Upper lobe of left lung (tissue), 6 donors: ENCODE measurements around the gene EHD4. TPM values are rescaled to one million over a fixed set of nuclear protein-coding genes. Genes with fewer than 3 reads are reported as not detected.
A peak's percentile ranks its signal among the peaks of the same experiment; 100 is the strongest.

ENCODE experiments used
- ATAC-seq, 2 donors: fragments of 200-7000 bp; cut with Tn5 transposase; one replicate each; pipeline ENCODE4 v1.9.1; 2022; ENCODE audit warnings: mild to moderate bottlenecking in 2 of 2, moderate library complexity in 2 of 2; ENCODE audit not compliant: low FRiP score in 2 of 2
- DNase-seq, 2 donors: peaks; one replicate each; pipeline ENCODE4 v3.0.0-alpha.2; 2019 to 2020
- H3K27ac ChIP-seq, 4 donors: fragments of 200-600 bp; sonication (generic); one replicate each; pipeline ENCODE4 v1.5.1; 2016 to 2019
- H3K27me3 ChIP-seq, 4 donors: fragments of 200-600 bp; sonication (generic); one replicate each; pipeline ENCODE4 v1.5.1; 2017 to 2019
- H3K36me3 ChIP-seq, 4 donors: fragments of 200-600 bp; sonication (generic); one replicate each; pipeline ENCODE4 v1.5.1; 2016 to 2019
- H3K4me1 ChIP-seq, 4 donors: fragments of 200-600 bp; sonication (generic); one replicate each; pipeline ENCODE4 v1.5.1; 2018 to 2019
- H3K4me3 ChIP-seq, 4 donors: fragments of 200-600 bp; sonication (generic); one replicate each; pipeline ENCODE4 v1.5.1; 2017 to 2019; ENCODE audit warnings: mild to moderate bottlenecking in 2 of 4, moderate library complexity in 1 of 4
- H3K9me3 ChIP-seq, 4 donors: fragments of 200-600 bp; sonication (generic); one replicate each; pipeline ENCODE4 v1.5.1; 2018 to 2019
- CTCF ChIP-seq, 6 experiments: fragments of 450-650 bp in 4 of 6; fragments of 200-600 bp in 2 of 6; sonication (generic) in 2 of 6; IDR thresholded peaks; one replicate each; pipeline ENCODE4 v1.5.1; 2016 to 2019; ENCODE audit warnings: antibody characterized with exemption in 6 of 6
- EP300 ChIP-seq, 4 donors: sonication (generic); formaldehyde crosslinking; IDR thresholded peaks; one replicate each; pipeline ENCODE4 v1.5.1; 2017; ENCODE audit warnings: antibody characterized with exemption in 4 of 4, control low read depth in 2 of 4
- POLR2A ChIP-seq, 4 donors: fragments of 450-650 bp; IDR thresholded peaks; one replicate each; pipeline ENCODE4 v1.5.1; 2016 to 2017; ENCODE audit warnings: antibody characterized with exemption in 4 of 4, mild to moderate bottlenecking in 2 of 4
- POLR2AphosphoS5 ChIP-seq, 2 donors: sonication (generic); formaldehyde crosslinking; IDR thresholded peaks; one replicate each; pipeline ENCODE4 v1.5.1; 2017; ENCODE audit warnings: antibody characterized with exemption in 2 of 2
- WGBS, 2 donors: methylation state at CpG; one replicate each; pipeline ENCODE4 v1.1.5; 2017 to 2018; 5-methylcytosine and 5-hydroxymethylcytosine counted together
- total RNA-seq, 6 donors: library from RNA; depleted of rRNA in 4 of 6; stranded (reverse); fragments of >200 nt in 4 of 6; gene quantifications; one replicate each; pipeline versions ENCODE4 v1.1.0 to v1.2.1, GENCODE V29; 2016 to 2021
- donor health status: DM: no; HTN: no; CAD: no; lungs with moderate emphysema.
- donor health status: DM: no; HTN: yes; CAD: no; lungs with severe emphysema.

EHD4 gene
- total RNA-seq, 6 donors from 2014 or later, result 23.0 to 46.4 (median 31.5) TPM

DNA sequence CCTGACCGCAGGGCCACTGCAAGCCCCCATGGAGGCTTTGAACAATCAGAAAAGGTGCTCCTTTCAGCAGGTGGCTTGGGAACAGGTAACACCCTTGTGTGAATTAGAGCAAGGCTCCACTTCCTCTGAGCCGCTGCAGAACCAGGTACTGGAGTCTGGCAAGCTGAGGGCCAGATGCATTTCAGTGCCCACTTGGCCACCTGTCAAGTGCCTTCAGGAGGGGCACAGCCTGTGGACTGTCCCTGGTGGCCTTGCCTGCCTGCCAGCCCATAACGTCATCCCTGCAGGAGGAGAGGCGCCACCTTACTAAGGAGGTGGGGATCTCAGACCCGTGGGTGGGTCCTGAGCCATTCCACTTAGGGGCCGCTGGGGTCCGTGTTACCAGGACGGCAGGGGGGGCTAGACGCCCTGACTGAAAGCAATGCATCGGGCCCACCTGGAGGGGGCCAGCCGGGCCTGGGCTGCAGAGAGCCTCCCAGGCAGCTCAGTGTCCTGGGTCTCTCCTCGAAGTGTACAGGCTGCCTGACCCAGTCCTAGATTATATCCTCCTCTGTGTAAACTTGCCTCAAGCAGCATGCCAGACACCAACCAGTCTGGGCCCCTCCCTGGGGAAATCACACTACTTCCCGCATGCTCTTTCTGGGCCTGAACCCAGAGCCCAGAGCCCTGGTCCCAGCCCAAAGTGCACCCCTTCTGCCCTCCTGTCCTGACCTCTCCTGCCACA is 94.6 kb downstream of the EHD4 start:
- TF ChIP-seq POLR2AphosphoS5 (IDR thresholded peaks at IDR 0.05) (no peak), POLR2A (IDR thresholded peaks at IDR 0.05) (no peak), EP300 (IDR thresholded peaks at IDR 0.05) (no peak)
- Histone ChIP-seq H3K27me3 (peaks cover 0 to 10% (median 6%) of the 10 kb centered on the region in 4 donors), H3K4me3 (no peak overlapping the region), H3K9me3 (no peaks in the 10 kb centered on the region), H3K36me3 (no peaks in the 10 kb centered on the region), H3K27ac (no peak overlapping the region), H3K4me1 (peaks cover 11 to 14% (median 13%) of the 10 kb centered on the region in 4 donors)
- ATAC-seq, result no peak
- peak in 1 of 2 donors; percentile 71 for DNase-seq
- WGBS, 2 donors, result 85 to 98% methylated on average over 5 to 11 of the region's 13 CpGs

DNA sequence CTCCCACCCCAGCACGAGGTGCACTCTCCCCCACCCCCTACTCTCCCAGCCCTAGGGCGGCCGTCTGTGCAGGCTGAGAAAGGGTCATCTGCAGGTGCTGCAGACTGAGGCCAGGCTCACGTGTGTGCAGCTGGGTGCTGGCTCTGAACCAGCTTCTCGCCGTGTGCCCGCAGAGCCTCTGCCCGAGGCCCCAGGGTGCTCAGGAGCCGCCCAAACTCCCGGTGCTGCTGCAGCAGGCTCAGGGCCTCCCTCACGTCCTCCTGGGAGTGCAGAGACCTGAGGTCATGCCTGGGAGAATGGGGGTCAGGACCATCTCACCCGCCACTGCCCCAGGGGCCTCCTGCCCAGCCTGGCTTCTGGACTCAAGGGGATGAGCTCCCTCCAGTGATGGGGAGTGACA is 95.7 kb downstream of the EHD4 start:
- Histone ChIP-seq H3K9me3 (no peaks in the 10 kb centered on the region), H3K4me3 (no peak overlapping the region), H3K27me3 (peaks cover 0 to 3% (median 0%) of the 10 kb centered on the region in 4 donors), H3K36me3 (no peaks in the 10 kb centered on the region), H3K27ac (no peak overlapping the region), H3K4me1 (peaks cover 1 to 3% (median 2%) of the 10 kb centered on the region in 4 donors)
- WGBS, 2 donors, result 81 to 84% methylated on average over 7 of the region's 12 CpGs
- DNase-seq (peak in 1 of 2 donors; percentile 54), ATAC-seq (no peak)
- TF ChIP-seq CTCF (IDR thresholded peaks at IDR 0.05) (no peak), POLR2A (IDR thresholded peaks at IDR 0.05) (no peak), POLR2AphosphoS5 (IDR thresholded peaks at IDR 0.05) (no peak), EP300 (IDR thresholded peaks at IDR 0.05) (no peak)

GRCh38 chr15:41876007-41876406 is 96.3 kb downstream of the EHD4 start:
- ATAC-seq (no peak), DNase-seq (peak in 1 of 2 donors; percentile 57)
- H3K36me3 ChIP-seq, result no peaks in the 10 kb centered on the region
- no peaks in the 10 kb centered on the region for H3K4me1 ChIP-seq
- H3K27ac ChIP-seq, result no peak overlapping the region
- 50 to 87% methylated on average over 2 to 13 of the region's 13 CpGs for WGBS, 2 donors
- H3K9me3 ChIP-seq, result no peaks in the 10 kb centered on the region
- no peak overlapping the region for H3K4me3 ChIP-seq
- TF ChIP-seq POLR2A (IDR thresholded peaks at IDR 0.05), result no peak
- TF ChIP-seq CTCF (IDR thresholded peaks at IDR 0.05), result no peak
- TF ChIP-seq EP300 (IDR thresholded peaks at IDR 0.05), result no peak
- no peak for TF ChIP-seq POLR2AphosphoS5 (IDR thresholded peaks at IDR 0.05)
- H3K27me3 ChIP-seq, result no peaks in the 10 kb centered on the region

GRCh38 chr15:41874736-41875135 is 97.6 kb downstream of the EHD4 start:
- no peak overlapping the region for H3K27ac ChIP-seq
- no peak for TF ChIP-seq CTCF (IDR thresholded peaks at IDR 0.05)
- TF ChIP-seq POLR2A (IDR thresholded peaks at IDR 0.05), result no peak
- TF ChIP-seq EP300 (IDR thresholded peaks at IDR 0.05), result no peak
- no peak for TF ChIP-seq POLR2AphosphoS5 (IDR thresholded peaks at IDR 0.05)
- ATAC-seq (no peak), DNase-seq (peak in 1 of 2 donors; percentile 43)
- no peak overlapping the region for H3K4me3 ChIP-seq
- no peaks in the 10 kb centered on the region for H3K4me1 ChIP-seq
- 90 to 97% methylated on average over 7 to 12 of the region's 12 CpGs for WGBS, 2 donors
- H3K36me3 ChIP-seq, result no peaks in the 10 kb centered on the region
- no peaks in the 10 kb centered on the region for H3K27me3 ChIP-seq
- no peaks in the 10 kb centered on the region for H3K9me3 ChIP-seq

- Histone ChIP-seq H3K9me3 (no peaks in the 10 kb centered on the region), H3K4me3 (no peak overlapping the region), H3K27ac (no peak overlapping the region), H3K4me1 (no peaks in the 10 kb centered on the region), H3K36me3 (no peaks in the 10 kb centered on the region), H3K27me3 (no peaks in the 10 kb centered on the region)
- no peak for ATAC-seq
- WGBS, 2 donors, result 93 to 100% methylated on average over 3 to 5 of the region's 8 CpGs
- TF ChIP-seq POLR2AphosphoS5 (IDR thresholded peaks at IDR 0.05) (no peak), POLR2A (IDR thresholded peaks at IDR 0.05) (no peak), EP300 (IDR thresholded peaks at IDR 0.05) (no peak), CTCF (IDR thresholded peaks at IDR 0.05) (no peak)
- peak in 1 of 2 donors; percentile 49 for DNase-seq
Observed at GRCh38 chr15:41873711-41874110, 98.6 kb downstream of the EHD4 start.
